Neuron (in vitro differentiated cells): ENCODE measurements around the gene MAB21L4.

Source experiments
- H2AFZ ChIP-seq: one replicate; pipeline ENCODE4 v1.6.1; 2013; ENCODE audit warnings: low read depth, mild to moderate bottlenecking, inconsistent platforms, low read length, moderate library complexity
- H3K27me3 ChIP-seq: one replicate; pipeline ENCODE4 v1.6.1; 2013; ENCODE audit warnings: low read length; ENCODE audit not compliant: insufficient read depth
- H3K36me3 ChIP-seq: one replicate; pipeline ENCODE4 v1.6.1; 2013; ENCODE audit warnings: low read length; ENCODE audit not compliant: insufficient read depth
- H3K4me1 ChIP-seq: one replicate; pipeline ENCODE4 v1.6.1; 2013; ENCODE audit warnings: low read length; ENCODE audit not compliant: insufficient read depth
- H3K4me3 ChIP-seq: 2 replicates; pipeline ENCODE4 v1.5.1; 2013; ENCODE audit warnings: mild to moderate bottlenecking, low read length, moderate library complexity
- H3K9me3 ChIP-seq: one replicate; pipeline ENCODE4 v1.6.1; 2013; ENCODE audit warnings: low read length

The MAB21L4 gene

DNA sequence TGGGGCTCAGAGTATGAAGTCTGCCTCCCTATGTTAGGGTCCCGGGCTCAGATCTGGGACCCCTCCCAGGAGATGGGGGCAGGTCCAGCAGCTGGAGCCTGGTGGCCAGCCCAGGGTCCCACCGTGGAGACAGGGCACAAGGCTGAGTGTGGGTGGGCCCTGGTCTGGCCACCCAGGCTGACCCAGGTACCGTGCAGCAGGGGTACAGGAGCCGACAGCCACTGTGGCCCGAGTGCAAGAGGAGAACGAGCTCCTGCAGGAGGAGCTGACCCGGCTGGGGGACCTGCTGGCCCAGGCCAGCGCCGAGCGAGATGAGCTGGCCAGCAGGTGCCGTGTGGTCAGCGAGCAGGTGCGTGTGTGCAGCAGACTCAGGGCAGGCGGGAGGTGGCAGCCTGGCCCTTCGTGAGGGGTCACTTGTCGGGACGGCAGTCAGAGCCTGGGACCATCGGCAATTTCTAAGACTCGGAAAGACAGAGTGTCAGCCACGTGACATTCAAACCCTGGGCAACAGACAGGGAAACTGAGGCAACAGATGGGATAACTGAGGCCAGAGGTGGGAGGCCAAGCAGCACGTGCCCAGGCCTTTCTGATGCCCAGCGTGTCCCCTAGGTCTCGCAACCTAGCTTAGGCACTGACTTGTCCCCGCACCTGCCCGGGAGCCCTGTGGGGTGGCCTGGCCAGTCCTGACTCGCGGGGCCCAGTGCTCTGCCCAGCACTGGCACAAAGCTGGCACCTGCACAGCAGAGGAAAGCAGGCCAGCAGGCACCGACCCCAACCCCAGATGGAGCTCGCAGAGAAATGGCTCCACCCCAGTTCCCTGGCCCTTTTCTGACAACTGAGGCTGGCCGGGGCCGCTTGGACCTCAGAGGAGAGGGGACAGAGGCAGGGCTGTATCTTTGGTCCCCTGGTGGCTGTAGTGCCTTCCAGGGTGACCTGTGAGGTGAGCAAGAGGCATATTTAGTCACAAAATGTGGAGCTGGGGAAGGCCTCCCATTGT is 24.1 kb upstream of the MAB21L4 start:
- Histone ChIP-seq H3K36me3 (no peaks in the 10 kb centered on the region), H2AFZ (no peak overlapping the region), H3K4me3 (no peak overlapping the region), H3K9me3 (no peaks in the 10 kb centered on the region), H3K4me1 (peaks cover 6% of the 10 kb centered on the region), H3K27me3 (peaks cover 37% of the 10 kb centered on the region)

- no peak overlapping the region for H2AFZ ChIP-seq
- H3K9me3 ChIP-seq: no peaks in the 10 kb centered on the region
- H3K4me3 ChIP-seq: no peak overlapping the region
- peaks cover 37% of the 10 kb centered on the region for H3K27me3 ChIP-seq
- H3K4me1 ChIP-seq: peaks cover 6% of the 10 kb centered on the region
- no peaks in the 10 kb centered on the region for H3K36me3 ChIP-seq
These were observed 23.3 kb upstream of the MAB21L4 start for GRCh38 chr2:240919161-240919781.

- H3K36me3 ChIP-seq: no peaks in the 10 kb centered on the region
- H3K4me3 ChIP-seq: no peak overlapping the region
- H3K27me3 ChIP-seq: peaks cover 42% of the 10 kb centered on the region
- H2AFZ ChIP-seq: no peak overlapping the region
- no peaks in the 10 kb centered on the region for H3K9me3 ChIP-seq
- H3K4me1 ChIP-seq: peaks cover 6% of the 10 kb centered on the region
These were observed 22.5 kb upstream of the MAB21L4 start for GRCh38 chr2:240918258-240919091.

DNA sequence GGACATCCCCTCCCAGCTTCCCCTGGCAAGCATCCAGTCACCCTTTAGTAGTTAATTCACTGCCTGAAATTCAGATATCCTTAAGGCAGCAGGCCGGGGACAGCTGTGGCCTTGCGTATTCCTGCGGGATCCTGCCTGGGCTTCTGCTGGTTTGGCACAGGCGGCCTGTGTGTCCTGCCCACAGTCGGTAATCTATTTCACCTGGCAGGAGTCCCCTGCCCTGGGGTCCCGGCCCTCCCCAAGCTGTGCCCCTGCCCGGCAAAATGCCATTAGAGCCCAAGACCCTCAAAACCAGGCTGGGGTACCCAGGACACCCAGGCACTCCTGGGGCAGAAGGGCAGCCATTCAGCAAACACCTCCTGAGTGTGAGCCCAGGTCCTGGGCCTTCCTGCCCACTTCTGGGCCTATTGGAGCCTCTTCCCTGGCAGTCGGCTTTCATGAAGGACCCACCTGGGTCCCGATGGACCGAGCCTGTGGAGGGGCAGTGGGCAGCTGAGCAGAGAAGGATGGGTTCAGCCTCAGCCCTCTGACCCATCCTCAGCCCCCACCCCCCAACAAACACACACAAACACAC is 21.8 kb upstream of the MAB21L4 start:
- Histone ChIP-seq H3K4me1 (peaks cover 2% of the 10 kb centered on the region), H2AFZ (no peak overlapping the region), H3K4me3 (no peak overlapping the region), H3K36me3 (no peaks in the 10 kb centered on the region), H3K27me3 (peaks cover 49% of the 10 kb centered on the region), H3K9me3 (no peaks in the 10 kb centered on the region)

DNA sequence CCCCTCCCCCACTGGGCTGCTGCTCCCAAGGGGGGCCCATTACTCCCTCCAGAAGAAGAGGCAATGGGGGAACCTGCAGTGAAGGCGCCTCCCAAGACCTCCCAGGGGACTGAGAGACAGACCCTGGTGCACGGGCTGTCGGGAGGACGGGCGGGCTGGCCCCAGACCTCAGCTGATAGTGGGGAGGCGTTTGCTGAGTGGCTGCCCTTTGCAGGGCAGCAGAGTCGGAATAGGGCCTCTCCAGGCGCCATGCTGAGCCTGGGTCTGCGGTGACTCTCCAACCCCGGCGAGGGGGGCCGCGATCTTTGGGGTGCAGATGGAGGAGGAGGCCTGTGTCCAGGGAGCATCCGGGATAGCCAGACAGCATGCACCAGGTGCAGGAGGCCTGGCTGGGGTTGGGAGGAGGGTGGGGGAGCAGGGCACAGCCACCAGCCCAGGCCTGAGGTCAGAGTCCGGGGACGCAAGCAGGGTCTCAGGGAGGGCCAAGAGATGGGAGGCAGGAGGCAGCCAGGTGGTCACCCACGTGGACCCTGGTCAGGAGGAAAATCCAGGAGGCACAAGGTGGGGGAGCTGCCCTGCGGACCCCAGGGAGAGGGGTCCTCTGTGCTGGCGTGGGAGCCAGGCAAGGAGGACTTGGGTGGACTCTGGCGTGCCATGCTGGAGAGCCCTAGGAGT is 21.2 kb upstream of the MAB21L4 start:
- Histone ChIP-seq H3K36me3 (no peaks in the 10 kb centered on the region), H2AFZ (no peak overlapping the region), H3K4me3 (no peak overlapping the region), H3K27me3 (peaks cover 53% of the 10 kb centered on the region), H3K4me1 (no peaks in the 10 kb centered on the region), H3K9me3 (no peaks in the 10 kb centered on the region)

- Histone ChIP-seq H3K36me3 (no peaks in the 10 kb centered on the region), H3K4me3 (no peak overlapping the region), H3K9me3 (no peaks in the 10 kb centered on the region), H3K27me3 (peaks cover 54% of the 10 kb centered on the region), H3K4me1 (no peaks in the 10 kb centered on the region), H2AFZ (no peak overlapping the region)
These were observed 20.6 kb upstream of the MAB21L4 start for GRCh38 chr2:240916571-240917008.

- Histone ChIP-seq H3K27me3 (peaks cover 55% of the 10 kb centered on the region), H2AFZ (no peak overlapping the region), H3K4me3 (no peak overlapping the region)
These were observed 19.8 kb upstream of the MAB21L4 start for GRCh38 chr2:240915526-240916341.

DNA sequence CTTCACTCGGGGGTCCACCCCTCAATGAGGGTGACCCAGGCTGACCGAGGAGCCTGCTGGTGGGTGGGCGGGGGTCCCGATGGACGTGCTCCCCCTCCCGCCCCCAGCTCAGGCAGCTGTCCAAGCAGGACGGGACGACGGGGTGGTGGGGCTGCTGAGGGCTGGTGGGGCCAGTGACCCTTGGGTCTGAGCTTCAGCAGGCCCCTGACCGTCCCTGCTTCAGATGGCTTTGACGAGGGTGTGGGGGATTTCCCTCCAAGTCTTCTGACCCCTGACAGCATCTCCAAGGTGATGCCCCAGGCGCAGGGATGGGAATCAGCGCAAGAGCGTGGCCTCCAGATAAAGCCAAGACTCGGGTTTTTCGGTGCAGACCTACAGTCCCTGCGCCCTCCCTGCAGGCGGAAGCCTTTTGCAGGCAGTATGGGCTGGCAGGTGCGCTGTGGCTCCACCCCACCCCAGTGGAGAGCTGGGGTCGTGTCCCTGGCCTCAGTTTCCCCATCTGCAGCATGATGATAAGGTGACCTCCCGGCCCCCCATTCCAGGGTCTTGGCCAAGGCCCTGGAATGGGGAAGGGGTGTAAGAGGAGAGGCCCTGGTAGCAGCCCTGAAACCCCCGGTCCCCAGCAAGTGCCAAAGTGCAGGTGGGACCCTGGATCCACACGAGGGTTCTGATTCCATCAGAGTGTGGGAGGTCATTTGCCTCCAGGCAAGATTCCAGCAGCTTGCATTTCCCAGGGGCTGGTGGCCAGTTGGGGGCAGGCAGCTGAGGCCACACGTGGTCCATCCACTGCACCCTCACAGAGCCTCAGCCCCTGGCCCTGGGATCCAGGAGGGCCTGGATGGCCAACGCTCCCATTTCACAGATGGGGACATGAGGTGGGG is 18.9 kb upstream of the MAB21L4 start:
- Histone ChIP-seq H3K4me3 (no peak overlapping the region), H2AFZ (no peak overlapping the region), H3K4me1 (no peaks in the 10 kb centered on the region), H3K27me3 (peaks cover 53% of the 10 kb centered on the region), H3K36me3 (no peaks in the 10 kb centered on the region), H3K9me3 (no peaks in the 10 kb centered on the region)

More at GRCh38 chr2:240915526-240916341, 19.8 kb upstream of the MAB21L4 start:
- no peaks in the 10 kb centered on the region for H3K9me3 ChIP-seq
- no peaks in the 10 kb centered on the region for H3K4me1 ChIP-seq
- H3K36me3 ChIP-seq: no peaks in the 10 kb centered on the region

- Histone ChIP-seq H3K27me3 (peaks cover 55% of the 10 kb centered on the region), H3K4me3 (no peak overlapping the region), H3K9me3 (no peaks in the 10 kb centered on the region), H2AFZ (no peak overlapping the region), H3K36me3 (no peaks in the 10 kb centered on the region), H3K4me1 (no peaks in the 10 kb centered on the region)
These were observed 18.1 kb upstream of the MAB21L4 start for GRCh38 chr2:240913810-240914644.

DNA sequence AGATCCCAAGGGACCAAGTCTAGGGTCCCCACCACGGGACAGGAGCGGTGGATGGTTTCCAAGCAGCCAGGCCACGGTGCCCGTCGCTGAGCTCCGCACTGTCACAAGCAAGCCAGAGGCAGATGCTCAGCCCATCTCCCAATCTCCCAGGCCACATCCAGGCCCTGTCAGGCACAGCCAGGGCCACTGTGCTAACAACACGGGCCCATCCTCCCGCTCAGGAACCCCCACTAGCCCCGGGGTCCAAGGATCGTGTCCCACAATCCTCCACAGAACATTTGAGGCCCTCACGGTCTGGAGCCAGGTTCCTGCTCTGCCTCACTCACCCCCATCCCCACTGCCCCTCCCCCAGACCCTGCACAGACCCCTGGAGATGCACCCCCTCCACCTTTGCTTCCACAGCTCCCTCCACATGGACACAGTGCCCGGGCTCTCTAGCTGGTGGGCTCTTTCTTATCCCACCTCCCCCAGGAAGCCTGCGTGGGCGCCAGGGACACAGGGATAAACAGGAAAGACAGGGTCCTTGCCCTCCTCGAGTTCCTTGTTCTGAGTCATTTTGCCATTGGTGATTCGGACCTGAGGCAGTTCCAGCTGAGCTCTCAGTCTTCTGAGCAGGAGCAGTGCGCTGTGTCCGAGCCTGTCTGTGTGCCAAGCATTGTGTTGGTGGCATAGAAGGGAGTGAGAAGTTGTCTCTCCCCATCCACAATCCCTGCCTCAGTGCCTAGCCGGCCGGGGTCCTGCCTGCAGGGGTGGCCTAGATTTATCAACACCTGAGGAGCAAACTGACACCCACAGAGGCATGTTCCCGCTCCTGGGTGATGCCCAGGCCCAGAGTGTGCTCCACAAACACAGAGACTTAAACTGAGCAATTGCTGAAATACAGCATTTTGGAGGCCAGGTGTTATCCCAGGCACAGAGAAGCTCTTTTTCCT is 17.2 kb upstream of the MAB21L4 start:
- peaks cover 50% of the 10 kb centered on the region for H3K27me3 ChIP-seq

More for the DNA sequence above, 17.2 kb upstream of the MAB21L4 start:
- H2AFZ ChIP-seq: no peak overlapping the region
- no peaks in the 10 kb centered on the region for H3K9me3 ChIP-seq
- H3K4me3 ChIP-seq: no peak overlapping the region
- H3K4me1 ChIP-seq: no peaks in the 10 kb centered on the region
- no peaks in the 10 kb centered on the region for H3K36me3 ChIP-seq
